Kidney glomerular epithelial cell (primary cell): ENCODE results near the gene TAF12.
"Not testable (repeated sequence)": the region's sequence is repeated elsewhere in the genome, so short reads cannot be mapped to it uniquely, and the experiment has no call there.

Experiments used
- DNase-seq: peaks from one replicate; lab custom pipeline; 2025; lab: John Stamatoyannopoulos, UW

Gene TAF12

GRCh38 chr1:28581531-28582247, 61.2 kb downstream of the TAF12 start:
- peak; percentile 95 for DNase-seq

DNA sequence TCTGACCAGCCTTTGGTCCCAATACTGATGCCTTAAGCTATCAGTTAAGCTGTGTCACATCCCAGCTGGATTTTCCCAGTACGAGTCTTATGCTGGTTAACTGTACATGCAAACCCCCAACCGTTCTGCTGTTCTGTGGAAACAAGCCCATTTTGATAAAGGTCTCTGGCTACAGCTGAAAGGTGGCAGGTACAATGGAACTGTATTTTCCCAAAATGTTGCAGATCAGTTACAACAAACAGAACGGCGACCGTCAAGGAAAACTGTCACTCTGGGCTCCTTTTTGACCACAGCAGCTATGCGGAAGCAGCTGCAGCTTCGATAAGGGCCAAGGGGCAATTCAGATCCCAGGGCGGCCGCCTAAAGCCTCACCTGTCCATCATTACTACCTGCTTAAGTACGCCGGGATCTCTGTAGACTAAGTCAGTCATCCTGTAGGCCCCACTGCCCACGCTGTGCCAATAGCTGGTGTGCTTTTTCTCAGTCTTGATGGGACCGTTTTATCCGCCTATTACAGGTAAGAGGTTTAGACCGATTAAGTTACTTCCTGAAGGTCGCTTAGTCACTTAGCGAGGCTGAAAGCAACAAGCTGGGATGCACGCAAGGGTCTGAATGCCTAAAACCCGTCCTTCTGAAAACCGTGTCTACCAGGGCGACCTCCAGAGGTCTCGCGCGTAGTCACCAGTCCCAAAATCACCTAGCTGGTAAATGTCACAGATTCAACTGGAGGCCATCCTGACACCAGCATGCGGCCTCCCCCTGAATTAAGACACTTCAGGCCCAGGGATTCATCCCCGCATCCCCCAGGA, 61.9 kb downstream of the TAF12 start:
- DNase-seq = no peak

GRCh38 chr1:28579401-28579800, 63.5 kb downstream of the TAF12 start:
- no peak for DNase-seq

GRCh38 chr1:28578696-28579218, 64.1 kb downstream of the TAF12 start:
- DNase-seq = no peak

DNA sequence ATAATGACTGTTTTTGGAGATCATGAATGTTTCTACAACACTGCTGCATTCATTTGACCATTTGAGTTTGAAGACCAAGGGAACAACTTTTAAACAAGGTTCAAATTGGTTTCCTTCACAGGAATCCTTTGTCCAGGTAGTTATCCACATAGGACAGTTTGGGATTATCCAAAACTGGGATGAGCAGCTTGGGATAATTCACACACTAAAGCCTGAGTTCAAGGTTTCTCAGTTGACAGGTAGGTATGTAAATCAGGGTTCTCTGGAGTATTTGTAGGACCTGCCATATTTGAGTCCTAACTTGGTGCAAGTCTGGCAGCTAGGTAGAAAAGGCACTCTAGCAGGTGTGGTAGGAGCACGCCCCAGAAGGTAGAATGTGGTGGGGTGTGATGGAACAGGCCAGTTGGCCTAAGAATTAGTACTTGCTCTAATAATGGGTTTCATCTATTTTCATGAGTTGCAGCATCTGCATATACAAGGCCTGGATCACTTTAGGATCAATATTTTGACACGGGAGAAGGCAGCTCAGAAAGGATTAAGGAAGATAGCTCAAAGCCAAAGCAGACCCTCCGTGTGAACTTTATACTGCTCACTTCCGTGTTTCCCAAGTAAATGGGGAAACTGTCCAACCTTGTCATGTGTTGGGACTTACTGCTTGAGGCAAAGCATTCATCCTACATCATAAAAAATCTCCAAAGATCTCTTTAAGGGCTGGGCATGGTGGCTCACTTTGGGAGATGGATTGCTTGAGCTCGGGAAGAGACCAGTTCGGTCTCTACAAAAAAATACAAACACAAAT, 64.9 kb downstream of the TAF12 start:
- DNase-seq = no peak

DNA sequence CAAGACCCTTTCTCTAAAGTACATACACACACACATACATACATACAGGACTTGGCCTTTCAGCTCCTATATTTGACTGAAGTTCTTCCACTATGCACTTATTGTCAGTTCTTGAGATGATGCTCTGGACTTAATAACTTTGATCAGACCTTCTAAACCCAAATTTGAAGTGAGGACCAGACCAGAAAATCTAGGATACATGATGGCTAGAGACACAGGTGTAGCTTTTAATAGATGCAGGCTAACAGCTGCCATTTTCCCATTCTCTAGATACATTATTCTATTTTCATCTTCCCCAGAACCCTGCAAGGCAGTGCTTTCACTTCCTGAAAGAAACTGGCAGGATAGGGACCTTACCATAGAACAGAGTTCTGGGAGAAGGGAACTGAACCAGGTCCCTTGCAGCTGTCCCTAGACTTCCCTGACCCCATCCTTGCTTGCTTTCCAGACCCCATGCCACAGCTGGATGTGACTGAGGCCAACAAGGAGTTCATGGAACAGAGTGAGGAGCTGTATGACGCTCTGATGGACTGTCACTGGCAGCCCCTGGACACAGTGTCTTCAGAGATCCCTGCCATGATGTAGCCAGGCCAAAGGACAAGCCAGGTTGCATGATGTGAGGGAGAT, 65.7 kb downstream of the TAF12 start:
- DNase-seq = no peak

DNA sequence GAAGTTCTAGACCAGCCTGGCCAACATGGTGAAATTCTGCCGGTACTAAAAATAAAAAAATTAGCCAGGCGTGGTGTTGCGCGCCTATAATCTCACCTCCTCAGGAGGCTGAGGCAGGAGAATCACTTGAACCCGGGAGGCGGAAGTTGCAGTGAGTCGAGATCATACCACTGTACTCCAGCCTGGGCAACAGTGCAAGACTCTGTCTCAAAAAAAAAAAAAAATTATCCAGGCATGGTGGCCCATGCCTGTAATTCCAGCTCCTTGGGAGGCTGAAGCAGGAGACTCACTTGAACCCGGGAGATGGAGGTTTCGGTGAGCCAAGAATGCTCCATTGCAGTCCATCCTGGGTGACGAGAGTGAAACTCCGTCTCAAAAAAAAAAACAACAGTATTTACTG, 69.3 kb downstream of the TAF12 start:
- DNase-seq = no peak

DNA sequence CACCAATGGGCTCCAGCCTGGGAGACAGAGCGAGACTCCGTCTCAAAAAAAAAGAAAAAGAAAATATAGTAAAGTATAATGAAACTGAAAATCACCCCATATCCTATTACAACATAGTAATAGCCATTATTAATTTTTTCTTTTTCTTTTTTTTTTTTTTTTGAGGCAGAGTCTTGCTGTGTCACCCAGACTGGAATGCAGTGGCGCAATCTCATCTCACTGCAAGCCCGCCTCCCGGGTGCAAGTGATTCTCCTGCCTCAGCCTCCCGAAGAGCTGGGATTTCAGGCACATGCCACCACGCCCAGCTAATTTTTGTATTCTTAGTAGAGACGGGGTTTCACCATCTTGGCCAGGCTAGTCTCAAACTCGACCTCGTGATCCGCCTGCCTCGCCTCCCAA, 70.0 kb downstream of the TAF12 start:
- DNase-seq = not testable (repeated sequence)

- no peak for DNase-seq
These were observed 71.0 kb downstream of the TAF12 start for GRCh38 chr1:28571911-28572310.

GRCh38 chr1:28566931-28567330, 75.9 kb downstream of the TAF12 start:
- no peak for DNase-seq

GRCh38 chr1:28565726-28566125, 77.1 kb downstream of the TAF12 start:
- no peak for DNase-seq

GRCh38 chr1:28565040-28565439, 77.8 kb downstream of the TAF12 start:
- no peak for DNase-seq

DNA sequence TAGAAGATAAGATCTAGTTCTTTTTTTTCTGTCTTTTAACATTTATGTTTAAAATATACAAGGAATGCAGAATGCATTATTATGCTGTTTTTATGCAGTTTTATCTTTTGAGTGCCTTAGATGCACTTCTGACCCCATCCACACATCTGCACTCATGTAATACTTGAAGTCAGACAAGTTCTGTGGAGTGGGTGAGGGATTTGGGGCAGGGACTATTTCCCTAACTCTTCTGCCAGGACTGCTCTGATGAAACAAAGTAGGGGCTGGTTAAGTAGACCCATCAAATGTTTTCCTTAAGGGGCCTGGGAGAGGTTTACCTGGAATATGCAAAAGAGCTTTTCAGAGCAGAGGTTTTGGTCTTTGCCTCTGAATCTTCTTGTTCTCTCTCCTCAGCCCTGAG, 78.6 kb downstream of the TAF12 start:
- DNase-seq = no peak

DNA sequence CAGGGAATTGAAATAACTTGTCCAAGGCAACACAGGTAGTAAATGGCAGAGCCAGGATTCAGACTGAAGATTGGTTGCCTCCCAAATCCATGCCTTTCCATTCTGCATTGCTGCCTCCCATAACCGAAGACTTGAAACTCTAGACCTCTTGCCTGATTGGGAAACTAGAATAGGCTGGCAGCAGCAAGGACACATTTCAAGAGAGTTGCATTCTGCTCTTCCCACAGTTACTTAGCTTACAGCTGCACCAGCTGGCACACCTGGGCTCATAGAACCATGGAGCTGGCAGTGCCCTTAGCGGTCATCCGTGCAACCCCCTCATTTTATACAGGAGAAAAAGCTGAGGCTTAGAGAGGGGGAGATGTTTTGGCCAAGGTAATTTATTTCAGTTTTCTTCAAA, 82.0 kb downstream of the TAF12 start:
- no peak for DNase-seq
